Right lobe of liver (tissue), 6 donors: ENCODE measurements around the gene CDH2. TPM values are rescaled to one million over a fixed set of nuclear protein-coding genes. Genes with fewer than 3 reads are reported as not detected.

Experiments
- ATAC-seq, 4 donors: fragments of 200-7000 bp; cut with Tn5 transposase; one replicate each; pipeline ENCODE4 v1.9.1; 2020; ENCODE audit warnings: mild to moderate bottlenecking in 4 of 4, moderate library complexity in 4 of 4
- DNase-seq, 3 donors: peaks; one replicate each; pipeline ENCODE4 v3.0.0-alpha.2; 2020
- H3K27ac ChIP-seq, 3 donors: fragments of 200-600 bp; one replicate each; pipeline ENCODE4 v1.8.0; 2022
- H3K27me3 ChIP-seq, 2 donors: fragments of 200-600 bp; one replicate each; pipeline ENCODE4 v1.8.0; 2022
- H3K36me3 ChIP-seq, 4 donors: fragments of 200-600 bp; sonication (generic) in 1 of 4; one replicate each; pipeline versions ENCODE4 v1.5.1 to v1.8.0; 2017 to 2022; ENCODE audit warnings: control low read depth in 1 of 4
- H3K4me1 ChIP-seq, 4 donors: fragments of 200-600 bp; sonication (generic) in 1 of 4; one replicate each; pipeline versions ENCODE4 v1.5.1 to v1.8.0; 2017 to 2022; ENCODE audit warnings: control low read depth in 1 of 4
- H3K4me3 ChIP-seq, 3 donors: fragments of 200-600 bp; one replicate each; pipeline ENCODE4 v1.8.0; 2022
- H3K9me3 ChIP-seq, 4 donors: fragments of 200-600 bp; sonication (generic) in 1 of 4; one replicate each; pipeline versions ENCODE4 v1.5.1 to v1.8.0; 2017 to 2022; ENCODE audit warnings: control low read depth in 1 of 4
- POLR2A ChIP-seq: fragments of 450-650 bp; IDR thresholded peaks from one replicate; pipeline ENCODE4 v1.6.1; 2017; ENCODE audit warnings: antibody characterized with exemption, mild to moderate bottlenecking
- WGBS: methylation state at CpG from one replicate; pipeline ENCODE4 v1.1.6; 2018; ENCODE audit warnings: low coverage, low lambda C conversion rate; ENCODE audit not compliant: insufficient coverage; ENCODE audit errors: missing lambda C conversion rate; 5-methylcytosine and 5-hydroxymethylcytosine counted together
- intact Hi-C, 2 donors: fragments of 100-400 bp; cut with DNase I; formaldehyde crosslinking; loops; one replicate each; pipeline versions ENCODE4 v1.11.2 to v1.14.1; 2022
- total RNA-seq, 6 experiments: library from RNA; depleted of rRNA in 2 of 6; stranded (reverse); fragments of >200 nt in 2 of 6; fragmentation: NEBNext Ultra II Directional in 3 of 6; extraction: Animal tissue kit (Norgen Biotek cat#: 25700) in 3 of 6; gene quantifications; one replicate each; pipeline versions ENCODE4 v1.1.0 to v1.2.4, GENCODE V29; 2016 to 2023
- TF ChIP-seq, protein P1 (sequence below), 4 donors: fragments of 200-600 bp in 3 of 4; fragments of 450-650 bp in 1 of 4; IDR thresholded peaks; one replicate each; pipeline versions ENCODE4 v1.5.1 to v1.8.0; 2016 to 2022; ENCODE audit warnings: antibody characterized with exemption in 4 of 4, mild to moderate bottlenecking in 2 of 4
- donor health status: DM: no; HTN: yes; CAD: no.
- donor health status: DM: no; HTN: no; CAD: no.
- donor health status: DM: no; HTN: no; CAD: no.
- donor health status: DM: no; HTN: yes; CAD: no.
- donor health status: DM: no; HTN: yes; CAD: no.

The CDH2 gene
- total RNA-seq, 6 experiments from 2014 or later = 32.3 to 46.8 (median 35.8) TPM

DNA sequence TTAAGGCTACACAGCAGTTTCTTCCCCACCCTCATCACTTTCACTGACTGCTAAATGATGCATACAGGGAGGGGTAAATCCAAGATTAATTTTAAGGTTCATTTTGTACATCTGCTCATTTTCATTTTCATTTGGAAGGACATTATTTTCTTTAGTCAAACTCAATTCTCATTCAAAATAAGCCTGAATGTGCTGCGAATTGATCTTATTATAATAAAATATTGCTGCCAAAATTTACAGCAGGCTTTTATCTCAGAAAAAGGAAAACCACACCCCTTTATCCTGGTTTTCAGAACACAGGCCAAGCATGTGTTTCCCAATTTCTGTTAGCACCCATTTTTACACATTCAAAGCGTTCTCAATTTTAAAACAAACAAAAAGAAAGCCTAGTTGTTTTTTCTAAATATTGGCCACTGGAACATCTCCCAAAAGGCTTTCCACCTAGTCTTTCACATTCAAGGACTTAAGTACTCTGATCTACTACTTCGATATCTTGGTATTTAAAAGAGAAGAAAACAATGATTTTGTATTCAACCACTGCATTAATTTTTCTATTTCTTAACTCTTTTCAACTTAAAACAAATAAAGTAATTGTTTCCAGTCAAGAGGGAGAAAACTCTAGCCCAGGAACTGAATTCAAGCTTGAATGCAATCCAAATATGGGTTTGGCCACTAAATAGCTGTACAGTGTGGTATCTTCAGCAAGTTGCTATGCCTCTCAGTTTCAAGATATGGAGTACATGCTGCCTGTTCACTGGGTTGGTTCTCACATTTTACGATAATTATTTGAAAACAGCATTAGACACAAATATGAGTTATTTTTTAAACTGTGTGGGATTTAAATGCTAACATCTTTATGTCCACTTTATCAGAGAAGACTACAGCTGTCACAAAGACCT lies 52.5 kb downstream of the CDH2 start:
- no peak for DNase-seq
- peak in 2 of 4 donors; percentile 14 to 51 for ATAC-seq
- Histone ChIP-seq H3K4me3 (no peak overlapping the region), H3K36me3 (no peaks in the 10 kb centered on the region), H3K9me3 (no peaks in the 10 kb centered on the region), H3K4me1 (peaks cover 0 to 55% (median 21%) of the 10 kb centered on the region in 4 donors), H3K27me3 (no peaks in the 10 kb centered on the region), H3K27ac (peak overlapping the region in 2 of 3 donors; percentile 12 to 38)
- no peak for TF ChIP-seq POLR2A
- TF ChIP-seq, protein P1, sequence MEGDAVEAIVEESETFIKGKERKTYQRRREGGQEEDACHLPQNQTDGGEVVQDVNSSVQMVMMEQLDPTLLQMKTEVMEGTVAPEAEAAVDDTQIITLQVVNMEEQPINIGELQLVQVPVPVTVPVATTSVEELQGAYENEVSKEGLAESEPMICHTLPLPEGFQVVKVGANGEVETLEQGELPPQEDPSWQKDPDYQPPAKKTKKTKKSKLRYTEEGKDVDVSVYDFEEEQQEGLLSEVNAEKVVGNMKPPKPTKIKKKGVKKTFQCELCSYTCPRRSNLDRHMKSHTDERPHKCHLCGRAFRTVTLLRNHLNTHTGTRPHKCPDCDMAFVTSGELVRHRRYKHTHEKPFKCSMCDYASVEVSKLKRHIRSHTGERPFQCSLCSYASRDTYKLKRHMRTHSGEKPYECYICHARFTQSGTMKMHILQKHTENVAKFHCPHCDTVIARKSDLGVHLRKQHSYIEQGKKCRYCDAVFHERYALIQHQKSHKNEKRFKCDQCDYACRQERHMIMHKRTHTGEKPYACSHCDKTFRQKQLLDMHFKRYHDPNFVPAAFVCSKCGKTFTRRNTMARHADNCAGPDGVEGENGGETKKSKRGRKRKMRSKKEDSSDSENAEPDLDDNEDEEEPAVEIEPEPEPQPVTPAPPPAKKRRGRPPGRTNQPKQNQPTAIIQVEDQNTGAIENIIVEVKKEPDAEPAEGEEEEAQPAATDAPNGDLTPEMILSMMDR (IDR thresholded peaks at IDR 0.05) = no peak
- WGBS = 31% methylated on average over 4 of the region's 4 CpGs
- intact Hi-C loops = no loop called here

DNA sequence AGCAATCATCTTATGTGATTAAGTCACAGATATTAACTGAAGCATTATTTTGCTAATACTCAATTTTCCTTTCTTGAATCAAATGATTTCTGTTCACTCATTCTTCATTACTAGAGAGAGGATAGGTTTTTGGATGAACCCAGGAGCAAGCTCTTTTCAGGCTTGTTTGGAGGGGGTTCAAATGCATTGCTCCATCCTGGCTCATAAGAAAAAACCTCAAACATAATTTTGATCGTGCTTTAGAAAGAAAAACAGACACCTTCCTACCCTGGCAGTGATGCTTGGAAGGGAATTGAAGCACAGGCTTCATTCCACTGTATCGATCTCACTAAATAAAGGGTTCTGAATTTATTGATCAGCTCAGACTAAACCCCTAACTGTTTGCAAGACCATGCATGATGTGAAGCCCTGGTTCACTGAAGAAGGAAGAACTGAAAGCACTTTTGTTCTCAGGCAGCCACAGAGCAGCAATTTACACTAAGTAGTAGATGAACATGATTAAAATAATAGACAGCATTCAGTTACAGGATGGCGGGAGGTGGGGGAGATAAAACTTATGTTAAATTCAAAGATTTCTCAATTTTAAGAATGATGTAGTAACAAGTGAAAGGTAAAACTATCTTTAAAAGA lies 53.4 kb downstream of the CDH2 start:
- intact Hi-C loops = no loop called here

DNA sequence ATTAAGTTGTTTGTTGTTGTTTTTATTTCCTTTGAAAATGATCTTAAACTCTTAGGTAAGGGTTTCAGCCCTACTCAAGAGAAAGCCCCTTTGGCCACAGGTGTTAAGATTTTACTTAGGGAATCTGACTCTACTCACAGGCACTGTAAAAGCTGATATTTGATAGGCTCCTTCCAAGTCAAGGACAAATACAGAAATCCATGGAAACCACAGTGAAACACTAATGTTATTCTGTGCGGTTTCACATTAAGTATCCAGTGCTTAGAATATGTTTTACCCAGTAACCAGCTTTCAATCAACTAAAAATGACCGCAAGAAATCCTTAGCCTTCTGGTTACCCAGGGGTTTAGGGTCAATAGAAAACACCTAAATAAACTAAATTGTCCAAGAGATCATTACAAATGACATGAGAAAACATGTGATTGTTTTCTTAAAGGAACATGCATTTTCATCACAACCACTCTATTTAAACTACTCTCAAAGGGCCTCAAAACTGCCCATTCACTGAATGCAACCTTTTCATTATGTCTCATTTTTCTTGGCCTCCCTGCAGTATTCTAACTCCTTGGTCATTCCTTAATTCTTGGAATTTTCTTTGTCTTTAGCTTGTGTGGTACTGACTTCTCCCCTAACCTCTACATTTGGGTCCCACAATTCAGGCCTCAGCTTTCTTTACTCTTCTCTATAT lies 56.0 kb downstream of the CDH2 start:
- no peaks in the 10 kb centered on the region for H3K27me3 ChIP-seq
- ATAC-seq = no peak
- DNase-seq = no peak
- no peaks in the 10 kb centered on the region for H3K36me3 ChIP-seq
- no peaks in the 10 kb centered on the region for H3K9me3 ChIP-seq
- intact Hi-C loops = no loop called here
- peaks cover 0 to 42% (median 19%) of the 10 kb centered on the region in 4 donors for H3K4me1 ChIP-seq
- TF ChIP-seq, protein P1 (IDR thresholded peaks at IDR 0.05) = no peak
- no peak for TF ChIP-seq POLR2A
- no peak overlapping the region for H3K27ac ChIP-seq
- no peak overlapping the region for H3K4me3 ChIP-seq
- 100% methylated on average over 2 of the region's 2 CpGs for WGBS

More for the DNA sequence above, 53.4 kb downstream of the CDH2 start:
- H3K4me1 ChIP-seq = peaks cover 0 to 50% (median 17%) of the 10 kb centered on the region in 4 donors
- ATAC-seq (peak in 2 of 4 donors; percentile 7 to 8), DNase-seq (no peak)
- 11% methylated on average over 3 of the region's 3 CpGs for WGBS
- no peak overlapping the region for H3K4me3 ChIP-seq
- peak overlapping the region in 1 of 3 donors; percentile 38 for H3K27ac ChIP-seq
- H3K9me3 ChIP-seq = no peaks in the 10 kb centered on the region
- TF ChIP-seq, protein P1 (IDR thresholded peaks at IDR 0.05) = no peak
- TF ChIP-seq POLR2A = no peak
- H3K27me3 ChIP-seq = no peaks in the 10 kb centered on the region
- H3K36me3 ChIP-seq = no peaks in the 10 kb centered on the region

DNA sequence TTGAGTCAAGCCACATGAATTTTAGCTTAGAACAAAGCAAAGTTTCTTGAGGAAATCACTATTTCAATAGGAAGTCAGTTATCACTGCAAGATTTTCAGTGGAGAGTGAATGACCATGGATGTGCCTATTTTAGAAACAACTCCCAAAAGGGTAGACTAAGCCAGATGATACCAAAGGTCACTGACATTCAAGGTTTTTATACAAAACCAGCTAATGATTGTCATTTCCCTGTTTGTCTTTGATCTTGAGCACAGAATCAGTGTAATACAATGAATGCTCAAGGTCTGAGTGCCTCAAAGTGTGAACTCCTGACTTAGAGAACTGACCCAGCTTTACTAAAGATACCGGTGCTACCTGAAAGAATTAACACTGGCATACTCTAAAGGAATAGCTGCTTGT lies 60.5 kb downstream of the CDH2 start:
- TF ChIP-seq, protein P1 (IDR thresholded peaks at IDR 0.05) = no peak
- TF ChIP-seq POLR2A = no peak
- no peaks in the 10 kb centered on the region for H3K36me3 ChIP-seq
- no peaks in the 10 kb centered on the region for H3K27me3 ChIP-seq
- WGBS = 13% methylated on average over 1 of the region's 1 CpG
- DNase-seq = no peak
- no peak overlapping the region for H3K4me3 ChIP-seq
- ATAC-seq = peak; percentile 68 to 80 (median 72)
- intact Hi-C loops = no loop called here
- no peaks in the 10 kb centered on the region for H3K9me3 ChIP-seq
- peaks cover 0 to 19% (median 7%) of the 10 kb centered on the region in 4 donors for H3K4me1 ChIP-seq
- no peak overlapping the region for H3K27ac ChIP-seq
